C4-2B (cell line): ENCODE results near the gene TRIM5.

Source experiments
- H3K27ac ChIP-seq: fragments of 450-650 bp; 2 replicates; pipeline ENCODE4 v1.5.1; 2017
- CTCF ChIP-seq: fragments of 450-650 bp; conservative IDR thresholded peaks from 2 replicates; pipeline ENCODE4 v1.5.1; 2017; ENCODE audit warnings: mild to moderate bottlenecking
- ZFX ChIP-seq: fragments of 450-650 bp; IDR thresholded peaks from 2 replicates; pipeline ENCODE4 v1.6.1; 2017

TRIM5 gene

GRCh38 chr11:5621580-5621979 is 63.3 kb downstream of the TRIM5 start:
- no peak overlapping the region for H3K27ac ChIP-seq
- TF ChIP-seq CTCF = no peak
- TF ChIP-seq ZFX = no peak

- no peak for TF ChIP-seq CTCF
- no peak for TF ChIP-seq ZFX
- no peak overlapping the region; the same call in 1 of the 2 replicates for H3K27ac ChIP-seq
Observed at GRCh38 chr11:5620651-5621521, 64.0 kb downstream of the TRIM5 start.

GRCh38 chr11:5618807-5619206 is 66.1 kb downstream of the TRIM5 start:
- no peak overlapping the region for H3K27ac ChIP-seq
- TF ChIP-seq CTCF (no peak), ZFX (no peak)
